IMR-90 (cell line): ENCODE results near the gene ACTBL2. TPM values are rescaled to one million over a fixed set of nuclear protein-coding genes. Genes with fewer than 3 reads are reported as not detected.

ENCODE experiments used
- ATAC-seq: fragments of 200-7000 bp; cut with Tn5 transposase; 2 replicates; pipeline ENCODE4 v1.9.1; 2020; ENCODE audit warnings: low read depth, mild to moderate bottlenecking, moderate library complexity
- BruUV-seq: library from RNA; stranded (reverse); fragments of 400-500 nt; replicated peaks from 2 replicates; lab custom pipeline; 2021; lab: Mats Ljungman, UMichigan
- CTCF ChIA-PET: fragments of 300-600 bp; formaldehyde crosslinking; extraction: SDS; loops from one replicate; lab custom pipeline; 2021; ENCODE audit warnings: antibody characterized with exemption; lab: Yijun Ruan, JAX
- POLR2A ChIA-PET: fragments of 300-600 bp; sonication (Branson Sonifier 250); formaldehyde crosslinking; loops from one replicate; lab custom pipeline; 2022; ENCODE audit warnings: antibody characterized with exemption; ENCODE audit not compliant: unreplicated experiment; lab: Charles Lee
- DNase-seq: peaks from one replicate; pipeline ENCODE4 v3.0.0; 2013
- H2AFZ ChIP-seq: replicated peaks from 2 replicates; pipeline ENCODE3; 2013; ENCODE audit warnings: low read length, mild to moderate bottlenecking; ENCODE audit not compliant: poor library complexity
- H2AK5ac ChIP-seq: 2 replicates; pipeline ENCODE4 v1.6.1; 2013; ENCODE audit warnings: low read depth, low read length, inconsistent platforms
- H2AK9ac ChIP-seq: replicated peaks from 2 replicates; pipeline ENCODE3; 2013; ENCODE audit warnings: mild to moderate bottlenecking, low read depth, low read length, moderate library complexity; ENCODE audit not compliant: poor library complexity
- H2BK120ac ChIP-seq: 2 replicates; pipeline ENCODE4 v1.6.1; 2013; ENCODE audit warnings: low read depth, low read length, inconsistent platforms
- H2BK15ac ChIP-seq: 3 replicates; pipeline ENCODE4 v1.6.1; 2013; ENCODE audit warnings: low read depth, low read length, inconsistent platforms
- H2BK20ac ChIP-seq: 2 replicates; pipeline ENCODE4 v1.6.1; 2013; ENCODE audit warnings: low read depth, mild to moderate bottlenecking, inconsistent platforms, low read length, moderate library complexity
- H2BK5ac ChIP-seq: 2 replicates; pipeline ENCODE4 v1.6.1; 2013; ENCODE audit warnings: mild to moderate bottlenecking, low read depth, low read length, inconsistent platforms; ENCODE audit not compliant: poor library complexity, severe bottlenecking
- H3K14ac ChIP-seq: replicated peaks from 2 replicates; pipeline ENCODE4 v1.6.1; 2013; ENCODE audit warnings: low read depth, low read length, inconsistent platforms
- H3K18ac ChIP-seq: 2 replicates; pipeline ENCODE4 v1.6.1; 2013; ENCODE audit warnings: low read depth, low read length, control low read depth
- H3K23ac ChIP-seq: 2 replicates; pipeline ENCODE4 v1.6.1; 2013; ENCODE audit warnings: low read depth, low read length, inconsistent platforms
- H3K27ac ChIP-seq: 2 replicates; pipeline ENCODE4 v1.5.1; 2013; ENCODE audit warnings: mild to moderate bottlenecking, control low read depth, low read length; ENCODE audit not compliant: insufficient read depth
- H3K27me3 ChIP-seq: 2 replicates; pipeline ENCODE4 v1.6.1; 2013; ENCODE audit warnings: low read length; ENCODE audit not compliant: control insufficient read depth, insufficient read depth
- H3K36me3 ChIP-seq: 2 replicates; pipeline ENCODE4 v1.6.1; 2013; ENCODE audit warnings: low read length, mixed read lengths; ENCODE audit not compliant: control insufficient read depth, insufficient read depth
- H3K4ac ChIP-seq: 2 replicates; pipeline ENCODE4 v1.6.1; 2013; ENCODE audit warnings: low read depth, low read length, inconsistent platforms
- H3K4me1 ChIP-seq: 2 replicates; pipeline ENCODE4 v1.6.1; 2013; ENCODE audit warnings: low read length, mixed read lengths; ENCODE audit not compliant: control insufficient read depth, insufficient read depth
- H3K4me2 ChIP-seq: 2 replicates; pipeline ENCODE4 v1.6.1; 2013; ENCODE audit warnings: low read depth, mild to moderate bottlenecking, control low read depth, low read length, moderate library complexity
- H3K4me3 ChIP-seq: 2 replicates; pipeline ENCODE4 v1.5.1; 2013; ENCODE audit warnings: low read depth, mild to moderate bottlenecking, control low read depth, low read length, moderate library complexity; ENCODE audit not compliant: insufficient read depth
- H3K56ac ChIP-seq: 2 replicates; pipeline ENCODE4 v1.6.1; 2013; ENCODE audit warnings: low read length, inconsistent platforms; ENCODE audit not compliant: insufficient read depth; ENCODE audit errors: extremely low read depth
- H3K79me1 ChIP-seq, 2 experiments: 2 replicates each; pipeline ENCODE4 v1.6.1; 2013; ENCODE audit warnings: low read length in 2 of 2, inconsistent platforms in 1 of 2, low read depth in 1 of 2
- H3K9ac ChIP-seq: 2 replicates; pipeline ENCODE4 v1.6.1; 2013; ENCODE audit warnings: low read depth, low read length, control low read depth
- H3K9me1 ChIP-seq: 2 replicates; pipeline ENCODE4 v1.6.1; 2013; ENCODE audit warnings: low read length, inconsistent platforms; ENCODE audit not compliant: insufficient read depth
- H3K9me3 ChIP-seq: 2 replicates; pipeline ENCODE4 v1.6.1; 2013; ENCODE audit warnings: low read length; ENCODE audit not compliant: control insufficient read depth, insufficient read depth
- H4K20me1 ChIP-seq: 2 replicates; pipeline ENCODE4 v1.6.1; 2013; ENCODE audit warnings: low read length, inconsistent platforms; ENCODE audit not compliant: insufficient read depth
- H4K5ac ChIP-seq: 2 replicates; pipeline ENCODE4 v1.6.1; 2013; ENCODE audit warnings: mild to moderate bottlenecking, low read depth, low read length, control low read depth
- H4K8ac ChIP-seq, 2 experiments: 2 replicates each; pipeline ENCODE4 v1.6.1; 2013; ENCODE audit warnings: low read depth in 2 of 2, low read length in 2 of 2, control low read depth in 1 of 2, inconsistent platforms in 1 of 2
- H4K91ac ChIP-seq: 2 replicates; pipeline ENCODE4 v1.6.1; 2013; ENCODE audit warnings: low read depth, low read length, inconsistent platforms; ENCODE audit not compliant: insufficient read depth
- BHLHE40 ChIP-seq: fragments of 150-350 bp; IDR thresholded peaks from 2 replicates; pipeline ENCODE4 v1.6.1; 2016; ENCODE audit warnings: mild to moderate bottlenecking, low read depth, low read length
- CHD1 ChIP-seq: IDR thresholded peaks from 2 replicates; pipeline ENCODE4 v1.6.1; 2012; ENCODE audit warnings: low read depth, low read length, improper control_type of control experiment
- MAFK ChIP-seq: IDR thresholded peaks from 2 replicates; pipeline ENCODE4 v1.6.1; 2012; ENCODE audit warnings: low read depth, low read length, improper control_type of control experiment
- MAZ ChIP-seq: IDR thresholded peaks from 2 replicates; pipeline ENCODE4 v1.6.1; 2012; ENCODE audit warnings: low read depth, mild to moderate bottlenecking, low read length, improper control_type of control experiment, moderate library complexity, borderline replicate concordance
- NFE2L2 ChIP-seq: fragments of 150-350 bp; IDR thresholded peaks from 2 replicates; pipeline ENCODE4 v1.6.1; 2016; ENCODE audit warnings: low read depth, mild to moderate bottlenecking, low read length
- POLR2A ChIP-seq: IDR thresholded peaks from 2 replicates; pipeline ENCODE4 v1.6.1; 2012; ENCODE audit warnings: mild to moderate bottlenecking, low read depth, low read length
- RAD21 ChIP-seq: IDR thresholded peaks from 2 replicates; pipeline ENCODE4 v1.6.1; 2012; ENCODE audit warnings: low read length, improper control_type of control experiment
- RCOR1 ChIP-seq: IDR thresholded peaks from 2 replicates; pipeline ENCODE4 v1.6.1; 2012; ENCODE audit warnings: mild to moderate bottlenecking, low read length, improper control_type of control experiment; ENCODE audit not compliant: insufficient replicate concordance
- USF2 ChIP-seq: fragments of 150-350 bp; IDR thresholded peaks from 2 replicates; pipeline ENCODE4 v1.6.1; 2017; ENCODE audit warnings: mild to moderate bottlenecking, antibody characterized with exemption, low read length, low read depth
- WGBS, 2 experiments: methylation state at CpG; one replicate each; pipeline versions ENCODE4 v1.1.5 to v1.1.7; 2013; ENCODE audit warnings: missing lambda C conversion rate in 2 of 2; ENCODE audit not compliant: insufficient read length in 1 of 2; ENCODE audit errors: extremely low coverage in 2 of 2; 5-methylcytosine and 5-hydroxymethylcytosine counted together
- dilution Hi-C: fragments of 300-500 bp; cut with HindIII; formaldehyde crosslinking; loops from one replicate; pipeline ENCODE4 v1.14.3; 2018; ENCODE audit warnings: low sequenced_read_pairs; ENCODE audit not compliant: unreplicated experiment
- in situ Hi-C: fragments of 300-500 bp; cut with MboI; formaldehyde crosslinking; loops from 3 replicates; pipeline ENCODE4 v1.14.3; 2019; ENCODE audit warnings: low sequenced_read_pairs, inconsistent platforms, mixed read lengths
- intact Hi-C: fragments of 100-400 bp; cut with micrococcal nuclease; formaldehyde crosslinking; loops from 2 replicates; pipeline ENCODE4 v1.10.0; 2022
- polyA plus RNA-seq, 3 experiments: library from polyadenylated mRNA; depleted of rRNA; stranded (reverse); fragments of >200 nt; gene quantifications; 2 replicates each; pipeline ENCODE4 v1.2.3, GENCODE V29; 2012; ENCODE audit warnings: low replicate concordance in 1 of 3
- total RNA-seq: library from RNA; depleted of rRNA; stranded (reverse); fragments of >200 nt; gene quantifications from 2 replicates; pipeline ENCODE4 v1.2.3, GENCODE V29; 2012

The ACTBL2 gene
- total and polyA plus RNA-seq, 2 of the 4 experiments (the other 2 are of a cell fraction): 0.29 to 1.6 TPM

- no peak overlapping the region for H3K4me2 ChIP-seq
- CTCF ChIA-PET: no interaction called here
- no peaks in the 10 kb centered on the region for H3K27me3 ChIP-seq
- H2BK120ac ChIP-seq: peak overlapping the region; percentile 54; the same call in 1 of the 2 replicates
- POLR2A ChIA-PET: no interaction called here
- H3K9ac ChIP-seq: no peak overlapping the region
- H3K56ac ChIP-seq: no peak overlapping the region
- peaks cover 26% of the 10 kb centered on the region for H3K4me1 ChIP-seq
- H4K91ac ChIP-seq: no peak overlapping the region
- in situ Hi-C loops (no loop called here), intact Hi-C loops (loop anchor here (5.0 kb wide), 1 partner anchor 44 kb away; no protein-coding TSS in a partner anchor), dilution Hi-C loops (no loop called here)
- no peak overlapping the region for H2BK5ac ChIP-seq
- H4K20me1 ChIP-seq: no peaks in the 10 kb centered on the region
- no peak for TF ChIP-seq USF2
- TF ChIP-seq RAD21: no peak
- TF ChIP-seq RCOR1: no peak
- no peak for TF ChIP-seq NFE2L2
- no peak for TF ChIP-seq BHLHE40
- TF ChIP-seq CHD1: no peak
- no peak for TF ChIP-seq POLR2A
- peak; percentile 53 for TF ChIP-seq MAFK
- no peak for TF ChIP-seq MAZ
- 0 out of 2 replicates have a peak overlapping the region, but pooled peaks have one; percentile 10 for H3K14ac ChIP-seq
- H3K18ac ChIP-seq: no peak overlapping the region
- peak overlapping the region; percentile 26 for H2AK5ac ChIP-seq
- H3K4ac ChIP-seq: 0 out of 2 replicates have a peak overlapping the region, but pooled peaks have one; percentile 8
- no peak overlapping the region for H2AFZ ChIP-seq
- no peak overlapping the region for H4K5ac ChIP-seq
- peak overlapping the region; percentile 47; the same call in 1 of the 2 replicates for H2BK20ac ChIP-seq
- H3K23ac ChIP-seq: no peak overlapping the region
- no peaks in the 10 kb centered on the region for H3K36me3 ChIP-seq
- 0 out of 4 replicates have a peak, but pooled peaks cover 0 to 2% of the 10 kb centered on the region in 2 experiments for H3K79me1 ChIP-seq
- WGBS, 2 experiments: 93% methylated on average over 3 of the region's 5 CpGs; no CpG with 5 or more reads in 1 of the 2 experiments
- H2AK9ac ChIP-seq: no peak overlapping the region
- no peak for ATAC-seq
- no peak overlapping the region for H4K8ac ChIP-seq
- H3K9me1 ChIP-seq: peaks cover 17% of the 10 kb centered on the region
- H2BK15ac ChIP-seq: no peak overlapping the region
- H3K9me3 ChIP-seq: no peaks in the 10 kb centered on the region
- no peak overlapping the region for H3K27ac ChIP-seq
- DNase-seq: no peak
- H3K4me3 ChIP-seq: no peak overlapping the region
- BruUV-seq: no TSS peak
Observed at GRCh38 chr5:57491369-57491965, 8.9 kb upstream of the ACTBL2 start.
